ENCODE results near the gene BRPF1.

The BRPF1 gene

DNA sequence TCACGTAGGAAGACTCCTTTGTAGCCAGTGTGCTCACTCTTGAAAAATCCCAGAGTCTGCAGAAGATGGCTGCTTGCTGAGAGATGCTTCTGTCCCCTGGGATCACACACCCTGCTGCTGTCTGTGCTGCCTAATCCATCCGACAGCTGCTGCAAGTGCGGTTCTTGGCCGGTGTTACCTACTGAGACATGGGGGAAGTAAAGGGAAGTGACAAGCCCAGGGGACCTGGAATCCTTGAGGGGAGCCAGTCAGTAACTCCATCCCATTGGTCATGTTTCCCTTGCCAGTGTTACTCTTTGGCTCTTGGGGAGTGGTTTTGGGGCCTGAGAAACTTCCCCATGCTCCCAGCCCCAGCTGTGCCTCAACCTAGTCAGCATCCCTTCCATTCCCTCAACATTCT is 36.2 kb upstream of the BRPF1 start:
- no peaks in the 10 kb centered on the region for H3K27me3 ChIP-seq (ENCODE audit: insufficient read depth, low read length)
- WGBS (ENCODE audit: extremely low coverage, insufficient coverage, insufficient read length): no CpG with 5 or more reads among the region's 4 CpGs
- no peak overlapping the region for H3K23ac ChIP-seq (ENCODE audit: low read length)
- no peaks in the 10 kb centered on the region for H3K4me1 ChIP-seq (ENCODE audit: control insufficient read depth in 1 of 2, insufficient read depth in 2 of 2, low read length in 2 of 2)
- H3K18ac ChIP-seq (ENCODE audit: low read length): no peak overlapping the region
- H2AFZ ChIP-seq (ENCODE audit: insufficient read depth, low read length, poor library complexity): no peak overlapping the region
- no peaks in the 10 kb centered on the region for H3K79me2 ChIP-seq (ENCODE audit: control insufficient read depth, insufficient read depth, low read length, poor library complexity)
- H4K12ac ChIP-seq (ENCODE audit: low read depth, low read length): no peak overlapping the region
- no peak overlapping the region for H3K4me3 ChIP-seq (ENCODE audit: low read depth, low read length)
- no peak overlapping the region for H2BK12ac ChIP-seq (ENCODE audit: low read length)
- H2BK5ac ChIP-seq (ENCODE audit: low read depth, low read length, poor library complexity): no peak overlapping the region
- no peak overlapping the region for H3K27ac ChIP-seq (ENCODE audit: low read depth, low read length)
- peaks cover 39 to 58% of the 10 kb centered on the region in 2 experiments for H3K36me3 ChIP-seq (ENCODE audit: control insufficient read depth in 1 of 2, insufficient read depth in 2 of 2, low read length in 2 of 2)
- H3K14ac ChIP-seq (ENCODE audit: low read length): no peak overlapping the region
- no peak overlapping the region for H3K4me2 ChIP-seq (ENCODE audit: low read length)
- H2BK120ac ChIP-seq (ENCODE audit: insufficient read depth, low read length, poor library complexity): no peak overlapping the region
- no peak overlapping the region for H4K8ac ChIP-seq (ENCODE audit: low read depth, low read length)
- no peak overlapping the region for H3K4ac ChIP-seq (ENCODE audit: low read depth, low read length)
- no peak overlapping the region for H2AK5ac ChIP-seq (ENCODE audit: low read length)
- H3K79me1 ChIP-seq (ENCODE audit: low read length): no peaks in the 10 kb centered on the region
- H3K9me3 ChIP-seq (ENCODE audit: insufficient read depth, low read depth, low read length): no peaks in the 10 kb centered on the region
- no peak overlapping the region for H4K91ac ChIP-seq (ENCODE audit: low read depth, low read length)
- H3K9ac ChIP-seq (ENCODE audit: low read length): no peak overlapping the region
- DNase-seq: no peak

DNA sequence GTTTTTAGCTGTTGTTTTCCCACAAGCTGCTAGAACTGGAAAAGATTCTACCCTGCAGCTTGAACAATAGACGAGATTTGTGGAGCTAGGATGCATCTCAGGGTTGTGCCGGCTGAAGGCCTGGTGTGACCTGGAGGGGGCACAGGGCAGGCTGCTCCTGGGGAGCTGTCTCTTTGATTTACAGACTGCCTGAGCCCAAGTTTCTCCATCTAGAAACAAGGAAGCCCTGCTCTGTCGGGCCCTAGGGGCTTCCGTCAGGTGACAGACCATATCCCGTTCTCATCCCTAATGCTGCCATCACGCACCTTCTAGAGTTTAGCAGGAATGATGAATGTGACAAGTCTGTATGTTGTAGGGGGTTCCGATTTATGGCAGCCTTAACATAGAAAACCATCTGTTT is 35.8 kb upstream of the BRPF1 start:
- no peak overlapping the region for H3K9ac ChIP-seq (ENCODE audit: low read length)

DNA sequence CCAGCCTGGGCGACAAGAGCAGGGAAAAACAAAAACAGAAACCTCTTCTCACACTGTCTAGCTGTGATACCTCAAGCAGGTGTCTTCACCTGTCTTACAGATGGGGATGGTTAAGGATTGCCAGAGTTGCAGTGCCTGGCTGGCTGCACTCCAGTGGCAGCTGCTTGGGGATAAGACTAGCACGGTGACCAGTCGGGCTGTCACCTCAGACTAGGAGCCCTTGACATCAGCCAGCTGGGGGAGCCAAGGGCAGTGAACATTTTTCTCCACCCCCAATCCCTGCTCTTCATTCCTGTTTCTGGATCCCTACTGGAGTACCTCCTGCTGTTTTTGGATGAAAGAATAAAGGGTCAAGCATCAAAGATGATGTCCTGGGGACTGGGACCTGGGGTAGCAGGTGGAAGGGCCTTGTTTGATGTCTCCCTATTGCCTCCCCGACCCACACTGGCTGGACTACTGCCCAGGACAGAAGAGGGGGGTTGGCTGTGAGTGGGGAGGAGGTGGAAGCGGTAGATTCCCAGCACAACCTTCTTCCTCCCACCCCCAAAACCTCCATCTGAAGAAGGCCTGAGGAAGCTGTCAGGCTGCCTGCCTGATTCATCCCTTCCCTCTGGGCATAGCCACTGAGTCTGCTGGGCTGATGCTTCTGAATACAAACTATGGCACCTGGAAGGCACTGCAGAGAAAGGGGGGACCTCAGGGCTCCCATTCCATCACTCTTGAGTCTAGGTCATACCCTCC is 34.9 kb upstream of the BRPF1 start:
- Histone ChIP-seq H2BK12ac (ENCODE audit: low read length) (no peak overlapping the region), H3K79me1 (ENCODE audit: low read length) (no peaks in the 10 kb centered on the region), H3K9ac (ENCODE audit: low read length) (no peak overlapping the region), H3K4me1 (ENCODE audit: control insufficient read depth in 1 of 2, insufficient read depth in 2 of 2, low read length in 2 of 2) (peaks cover 2 to 7% of the 10 kb centered on the region in 2 experiments), H3K4me2 (ENCODE audit: low read length) (no peak overlapping the region), H3K27me3 (ENCODE audit: insufficient read depth, low read length) (no peaks in the 10 kb centered on the region), H4K8ac (ENCODE audit: low read depth, low read length) (no peak overlapping the region), H3K14ac (ENCODE audit: low read length) (no peak overlapping the region), H2BK120ac (ENCODE audit: insufficient read depth, low read length, poor library complexity) (no peak overlapping the region), H3K79me2 (ENCODE audit: control insufficient read depth, insufficient read depth, low read length, poor library complexity) (no peaks in the 10 kb centered on the region), H4K91ac (ENCODE audit: low read depth, low read length) (no peak overlapping the region), H3K4me3 (ENCODE audit: low read depth, low read length) (no peak overlapping the region), H3K23ac (ENCODE audit: low read length) (no peak overlapping the region), H3K9me3 (ENCODE audit: insufficient read depth, low read depth, low read length) (no peaks in the 10 kb centered on the region), H2BK5ac (ENCODE audit: low read depth, low read length, poor library complexity) (no peak overlapping the region), H3K18ac (ENCODE audit: low read length) (no peak overlapping the region), H3K4ac (ENCODE audit: low read depth, low read length) (no peak overlapping the region), H4K12ac (ENCODE audit: low read depth, low read length) (no peak overlapping the region), H2AFZ (ENCODE audit: insufficient read depth, low read length, poor library complexity) (no peak overlapping the region), H2AK5ac (ENCODE audit: low read length) (no peak overlapping the region), H3K36me3 (ENCODE audit: control insufficient read depth in 1 of 2, insufficient read depth in 2 of 2, low read length in 2 of 2) (peaks cover 31 to 47% of the 10 kb centered on the region in 2 experiments), H3K27ac (ENCODE audit: low read depth, low read length) (no peak overlapping the region)
- WGBS (ENCODE audit: extremely low coverage, insufficient coverage, insufficient read length): no CpG with 5 or more reads among the region's 5 CpGs
- DNase-seq: no peak

More for the DNA sequence above, 35.8 kb upstream of the BRPF1 start:
- DNase-seq: no peak
- Histone ChIP-seq H2AK5ac (ENCODE audit: low read length) (no peak overlapping the region), H3K9me3 (ENCODE audit: insufficient read depth, low read depth, low read length) (no peaks in the 10 kb centered on the region), H4K8ac (ENCODE audit: low read depth, low read length) (no peak overlapping the region), H3K23ac (ENCODE audit: low read length) (no peak overlapping the region), H2BK120ac (ENCODE audit: insufficient read depth, low read length, poor library complexity) (no peak overlapping the region), H3K79me1 (ENCODE audit: low read length) (no peaks in the 10 kb centered on the region), H3K27me3 (ENCODE audit: insufficient read depth, low read length) (no peaks in the 10 kb centered on the region), H2BK5ac (ENCODE audit: low read depth, low read length, poor library complexity) (no peak overlapping the region), H3K4me3 (ENCODE audit: low read depth, low read length) (no peak overlapping the region), H3K4me1 (ENCODE audit: control insufficient read depth in 1 of 2, insufficient read depth in 2 of 2, low read length in 2 of 2) (no peaks in the 10 kb centered on the region), H2AFZ (ENCODE audit: insufficient read depth, low read length, poor library complexity) (no peak overlapping the region), H3K14ac (ENCODE audit: low read length) (no peak overlapping the region), H2BK12ac (ENCODE audit: low read length) (no peak overlapping the region), H3K36me3 (ENCODE audit: control insufficient read depth in 1 of 2, insufficient read depth in 2 of 2, low read length in 2 of 2) (peaks cover 37 to 54% of the 10 kb centered on the region in 2 experiments), H3K27ac (ENCODE audit: low read depth, low read length) (no peak overlapping the region), H3K4ac (ENCODE audit: low read depth, low read length) (no peak overlapping the region), H3K79me2 (ENCODE audit: control insufficient read depth, insufficient read depth, low read length, poor library complexity) (no peaks in the 10 kb centered on the region), H4K12ac (ENCODE audit: low read depth, low read length) (no peak overlapping the region), H3K18ac (ENCODE audit: low read length) (no peak overlapping the region), H3K4me2 (ENCODE audit: low read length) (no peak overlapping the region), H4K91ac (ENCODE audit: low read depth, low read length) (no peak overlapping the region)
- WGBS (ENCODE audit: extremely low coverage, insufficient coverage, insufficient read length): no CpG with 5 or more reads among the region's 7 CpGs

DNA sequence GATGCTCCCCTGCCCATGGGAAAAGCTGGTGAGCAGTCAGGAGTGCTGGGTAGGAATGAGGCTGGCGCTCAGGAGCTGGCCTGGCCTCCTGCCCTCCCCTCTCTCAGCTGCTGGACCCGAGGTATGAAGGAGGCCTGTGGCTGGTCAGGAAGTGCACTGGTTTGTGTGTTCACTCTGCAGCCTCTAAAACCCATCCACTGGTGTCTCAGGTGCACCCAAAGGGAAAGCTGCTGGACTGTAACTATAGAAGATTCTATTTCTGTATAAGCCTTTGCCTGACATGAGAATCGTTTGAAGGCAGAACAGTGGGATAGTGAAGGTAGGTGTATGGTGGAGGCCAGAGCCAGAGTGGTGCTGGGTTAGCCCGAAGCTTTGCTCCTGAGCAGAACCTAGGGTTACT is 33.6 kb upstream of the BRPF1 start:
- no peak overlapping the region for H2AFZ ChIP-seq (ENCODE audit: insufficient read depth, low read length, poor library complexity)
- WGBS (ENCODE audit: extremely low coverage, insufficient coverage, insufficient read length): no CpG with 5 or more reads among the region's 4 CpGs
- no peak overlapping the region for H3K4me3 ChIP-seq (ENCODE audit: low read depth, low read length)
- no peaks in the 10 kb centered on the region for H3K79me2 ChIP-seq (ENCODE audit: control insufficient read depth, insufficient read depth, low read length, poor library complexity)
- H2AK5ac ChIP-seq (ENCODE audit: low read length): no peak overlapping the region
- H3K18ac ChIP-seq (ENCODE audit: low read length): no peak overlapping the region
- H3K27ac ChIP-seq (ENCODE audit: low read depth, low read length): no peak overlapping the region
- peaks cover 30 to 45% of the 10 kb centered on the region in 2 experiments for H3K36me3 ChIP-seq (ENCODE audit: control insufficient read depth in 1 of 2, insufficient read depth in 2 of 2, low read length in 2 of 2)
- no peak for DNase-seq
- H2BK120ac ChIP-seq (ENCODE audit: insufficient read depth, low read length, poor library complexity): no peak overlapping the region
- no peak overlapping the region for H2BK12ac ChIP-seq (ENCODE audit: low read length)
- no peak overlapping the region for H4K91ac ChIP-seq (ENCODE audit: low read depth, low read length)
- no peak overlapping the region for H3K9ac ChIP-seq (ENCODE audit: low read length)
- H3K23ac ChIP-seq (ENCODE audit: low read length): no peak overlapping the region
- peaks cover 2 to 8% of the 10 kb centered on the region in 2 experiments for H3K4me1 ChIP-seq (ENCODE audit: control insufficient read depth in 1 of 2, insufficient read depth in 2 of 2, low read length in 2 of 2)
- no peak overlapping the region for H4K12ac ChIP-seq (ENCODE audit: low read depth, low read length)
- no peaks in the 10 kb centered on the region for H3K27me3 ChIP-seq (ENCODE audit: insufficient read depth, low read length)
- no peak overlapping the region for H2BK5ac ChIP-seq (ENCODE audit: low read depth, low read length, poor library complexity)
- no peaks in the 10 kb centered on the region for H3K9me3 ChIP-seq (ENCODE audit: insufficient read depth, low read depth, low read length)
- no peak overlapping the region for H3K4me2 ChIP-seq (ENCODE audit: low read length)
- no peak overlapping the region for H3K14ac ChIP-seq (ENCODE audit: low read length)
- H3K79me1 ChIP-seq (ENCODE audit: low read length): no peaks in the 10 kb centered on the region
- H3K4ac ChIP-seq (ENCODE audit: low read depth, low read length): no peak overlapping the region
- H4K8ac ChIP-seq (ENCODE audit: low read depth, low read length): no peak overlapping the region

Measured in trophoblast cell (in vitro differentiated cells and primary cell).